ENCODE data around the gene XAB2.

Gene XAB2

GRCh38 chr19:7668842-7669241 is 39.5 kb upstream of the XAB2 start, which contains the start of gene RETN:
TSS of gene RETN (plus strand) at chr19:7669049. CDS start at chr19:7669327, 278 bp downstream.
- H3F3A ChIP-seq (ENCODE audit: insufficient read depth) = no peaks in the 10 kb centered on the region
- no peaks in the 10 kb centered on the region for H4K20me1 ChIP-seq (ENCODE audit: low read depth, low read length)
- H3K27me3 ChIP-seq (ENCODE audit: low read length) = no peaks in the 10 kb centered on the region
- H3K79me2 ChIP-seq (ENCODE audit: insufficient read depth, low read length) = no peaks in the 10 kb centered on the region
- no peaks in the 10 kb centered on the region for H3K9me3 ChIP-seq (ENCODE audit: insufficient read depth, low read length)
- no peak within 1 kb of the TSS for H3K27ac ChIP-seq (ENCODE audit: low read depth, low read length)
- H3K9ac ChIP-seq (ENCODE audit: low read length) = no peak within 1 kb of the TSS
- TF ChIP-seq EZH2phosphoT487 (conservative IDR thresholded peaks at IDR 0.05; ENCODE audit: low read length) (no peak), CTCF (IDR thresholded peaks at IDR 0.05; ENCODE audit: insufficient read depth, low read length, poor library complexity, severe bottlenecking) (no peak)
- H2AFZ ChIP-seq (ENCODE audit: low read depth, low read length, severe bottlenecking) = no peak within 1 kb of the TSS
- no peaks in the 10 kb centered on the region for H3K9me2 ChIP-seq (replicated peaks; ENCODE audit: insufficient read depth, low read length)
- no peak within 1 kb of the TSS for H3K4me3 ChIP-seq (ENCODE audit: insufficient read depth, low read length, poor library complexity, severe bottlenecking)
- no peaks in the 10 kb centered on the region for H3K36me3 ChIP-seq (ENCODE audit: low read length)
- no peak within 1 kb of the TSS for H3K4me2 ChIP-seq (ENCODE audit: low read depth, low read length, poor library complexity, severe bottlenecking)

GRCh38 chr19:7665076-7665475 is 35.7 kb upstream of the XAB2 start:
- H3K4me2 ChIP-seq (ENCODE audit: low read depth, low read length, poor library complexity, severe bottlenecking) = no peak overlapping the region
- no peaks in the 10 kb centered on the region for H3K27me3 ChIP-seq (ENCODE audit: low read length)
- H3F3A ChIP-seq (ENCODE audit: insufficient read depth) = no peaks in the 10 kb centered on the region
- H3K9ac ChIP-seq (ENCODE audit: low read length) = no peak overlapping the region
- H2AFZ ChIP-seq (ENCODE audit: low read depth, low read length, severe bottlenecking) = no peak overlapping the region
- H3K27ac ChIP-seq (ENCODE audit: low read depth, low read length) = no peak overlapping the region
- H3K4me3 ChIP-seq (ENCODE audit: insufficient read depth, low read length, poor library complexity, severe bottlenecking) = no peak overlapping the region
- H4K20me1 ChIP-seq (ENCODE audit: low read depth, low read length) = no peaks in the 10 kb centered on the region
- no peaks in the 10 kb centered on the region for H3K36me3 ChIP-seq (ENCODE audit: low read length)
- TF ChIP-seq EZH2phosphoT487 (conservative IDR thresholded peaks at IDR 0.05; ENCODE audit: low read length) = no peak
- no peak for TF ChIP-seq CTCF (IDR thresholded peaks at IDR 0.05; ENCODE audit: insufficient read depth, low read length, poor library complexity, severe bottlenecking)
- no peaks in the 10 kb centered on the region for H3K9me2 ChIP-seq (replicated peaks; ENCODE audit: insufficient read depth, low read length)
- H3K79me2 ChIP-seq (ENCODE audit: insufficient read depth, low read length) = no peaks in the 10 kb centered on the region
- no peaks in the 10 kb centered on the region for H3K9me3 ChIP-seq (ENCODE audit: insufficient read depth, low read length)

- Histone ChIP-seq H2AFZ (ENCODE audit: low read depth, low read length, severe bottlenecking) (no peak overlapping the region), H3K79me2 (ENCODE audit: insufficient read depth, low read length) (no peaks in the 10 kb centered on the region), H3K9me2 (replicated peaks; ENCODE audit: insufficient read depth, low read length) (no peaks in the 10 kb centered on the region), H3K9me3 (ENCODE audit: insufficient read depth, low read length) (no peaks in the 10 kb centered on the region), H3K4me3 (ENCODE audit: insufficient read depth, low read length, poor library complexity, severe bottlenecking) (no peak overlapping the region), H3K9ac (ENCODE audit: low read length) (no peak overlapping the region), H3F3A (ENCODE audit: insufficient read depth) (no peaks in the 10 kb centered on the region), H3K27ac (ENCODE audit: low read depth, low read length) (no peak overlapping the region), H3K27me3 (ENCODE audit: low read length) (no peaks in the 10 kb centered on the region), H3K4me2 (ENCODE audit: low read depth, low read length, poor library complexity, severe bottlenecking) (no peak overlapping the region), H3K36me3 (ENCODE audit: low read length) (no peaks in the 10 kb centered on the region), H4K20me1 (ENCODE audit: low read depth, low read length) (no peaks in the 10 kb centered on the region)
- no peak for TF ChIP-seq CTCF (IDR thresholded peaks at IDR 0.05; ENCODE audit: insufficient read depth, low read length, poor library complexity, severe bottlenecking)
- TF ChIP-seq EZH2phosphoT487 (conservative IDR thresholded peaks at IDR 0.05; ENCODE audit: low read length) = no peak
Measured at GRCh38 chr19:7663706-7664105, 34.4 kb upstream of the XAB2 start.
